Measurements from ENCODE around the gene OR10J4. TPM values are rescaled to one million over a fixed set of nuclear protein-coding genes. Genes with fewer than 3 reads are reported as not detected.

The OR10J4 gene
- total RNA-seq, 1 donor from 2014 or later, result not detected

Other genes with a start within 250 kb of the OR10J4 start
- under 0.01 TPM in 1 of 2 replicates, not detected in the other for gene ACKR1, start 227.3 kb upstream of the OR10J4 start, total RNA-seq
- not detected in 2 replicates for gene FCER1A, start 129.9 kb upstream of the OR10J4 start, total RNA-seq
- not detected in 2 replicates for gene OR10J1, start 7.5 kb downstream of the OR10J4 start, total RNA-seq
- gene OR10J5, start 103.8 kb downstream of the OR10J4 start, total RNA-seq, result not detected in 2 replicates
- gene APCS, start 155.6 kb downstream of the OR10J4 start, total RNA-seq, result not detected in 2 replicates